K562 (cell line): ENCODE measurements around the gene UPK3A. TPM values are rescaled to one million over a fixed set of nuclear protein-coding genes. Genes with fewer than 3 reads are reported as not detected.

Experiments used
- ARNT ChIP-seq, 2 experiments: fragments of 450-650 bp; IDR thresholded peaks; 2 replicates each; pipeline ENCODE4 v1.6.1; 2016; ENCODE audit warnings: mild to moderate bottlenecking in 1 of 2
- BRD9 ChIP-seq: fragments of 450-650 bp; IDR thresholded peaks from 2 replicates; pipeline ENCODE4 v1.6.1; 2018; ENCODE audit warnings: low read depth; ENCODE audit not compliant: partially characterized antibody
- KLF16 ChIP-seq: IDR thresholded peaks from 2 replicates; pipeline ENCODE4 v1.6.1; 2016; ENCODE audit warnings: antibody characterized with exemption
- NCOA1 ChIP-seq: fragments of 450-650 bp; IDR thresholded peaks from 2 replicates; pipeline ENCODE4 v1.6.1; 2016; ENCODE audit warnings: low read depth
- NR2F6 ChIP-seq: fragments of 450-650 bp; formaldehyde crosslinking; IDR thresholded peaks from 2 replicates; pipeline ENCODE4 v1.4.0; 2020; ENCODE audit warnings: mild to moderate bottlenecking
- PHF20 ChIP-seq: fragments of 450-650 bp; IDR thresholded peaks from 2 replicates; pipeline ENCODE4 v1.6.1; 2018; ENCODE audit not compliant: partially characterized antibody
- PPARD ChIP-seq: fragments of 250-450 bp; sonication (Bioruptor Pico); IDR thresholded peaks from 2 replicates; pipeline ENCODE4 v1.8.0; 2022; ENCODE audit warnings: inconsistent platforms, mild to moderate bottlenecking, moderate library complexity
- PURB ChIP-seq: sonication (generic); formaldehyde crosslinking; IDR thresholded peaks from 2 replicates; pipeline ENCODE4 v1.9.0; 2021; ENCODE audit warnings: low read depth, mild to moderate bottlenecking, missing genetic modification reagents
- RB1 ChIP-seq: fragments of 450-650 bp; IDR thresholded peaks from 2 replicates; pipeline ENCODE4 v1.6.1; 2017; ENCODE audit warnings: low read depth, mild to moderate bottlenecking
- RNF2 ChIP-seq: sonication (generic); IDR thresholded peaks from 2 replicates; pipeline ENCODE4 v1.6.1; 2016
- SMAD3 ChIP-seq: fragments of 450-650 bp; formaldehyde crosslinking; conservative IDR thresholded peaks from 2 replicates; pipeline ENCODE4 v1.4.0; 2020; ENCODE audit warnings: mild to moderate bottlenecking
- SMARCA4 ChIP-seq: fragments of 450-650 bp; IDR thresholded peaks from 2 replicates; pipeline ENCODE4 v1.6.1; 2016
- TCF3 ChIP-seq: sonication (generic); formaldehyde crosslinking; IDR thresholded peaks from 2 replicates; pipeline ENCODE4 v1.4.0; 2020; ENCODE audit warnings: mild to moderate bottlenecking, missing genetic modification reagents
- YBX1 ChIP-seq: fragments of 450-650 bp; IDR thresholded peaks from 2 replicates; pipeline ENCODE4 v1.7.1; 2016; ENCODE audit warnings: mild to moderate bottlenecking
- polyA plus RNA-seq, 8 experiments: library from polyadenylated mRNA; depleted of rRNA in 4 of 8; stranded (reverse) in 5 of 8; unstranded in 3 of 8; fragments of >200 nt; fragmentation: Nextera tagmentation in 2 of 8; fragmentation: Illumina TruSeq in 1 of 8; extraction: Ambion mirVana in 2 of 8; extraction: Trizol in 1 of 8; gene quantifications; 2 replicates each; pipeline versions ENCODE4 v1.2.1 to v1.2.3, GENCODE V29; 2011 to 2014; ENCODE audit warnings: inconsistent platforms in 1 of 8, missing spikeins in 1 of 8
- total RNA-seq, 7 experiments: library from RNA; depleted of rRNA in 6 of 7; stranded (reverse); fragments of >200 nt in 6 of 7; fragmentation: Illumina TruSeq in 2 of 7; extraction: Trizol in 2 of 7; gene quantifications; 2 replicates each; pipeline versions ENCODE4 v1.2.1 to v1.2.3, GENCODE V29; 2011 to 2021; ENCODE audit warnings: low replicate concordance in 1 of 7
- TF ChIP-seq, protein P1 (sequence below): fragments of 450-650 bp; formaldehyde crosslinking; IDR thresholded peaks from 2 replicates; pipeline ENCODE4 v1.4.0; 2020; ENCODE audit warnings: mild to moderate bottlenecking, mixed read lengths
- TF ChIP-seq, protein P2 (sequence below), 2 experiments: IDR thresholded peaks; 2 replicates each; pipeline ENCODE4 v1.6.1; 2012; ENCODE audit warnings: improper control_type of control experiment in 2 of 2, low read depth in 2 of 2, low read length in 2 of 2, borderline replicate concordance in 1 of 2
- TF ChIP-seq, protein P3 (sequence below): sonication (generic); formaldehyde crosslinking; IDR thresholded peaks from 2 replicates; pipeline ENCODE4 v1.9.0; 2022; ENCODE audit warnings: mild to moderate bottlenecking, missing genetic modification reagents
- TF ChIP-seq, protein P4 (sequence below): fragments of 450-650 bp; IDR thresholded peaks from 2 replicates; pipeline ENCODE4 v1.6.1; 2018; ENCODE audit not compliant: partially characterized antibody
- TF ChIP-seq, protein P5 (sequence below): sonication (generic); formaldehyde crosslinking; IDR thresholded peaks from 2 replicates; pipeline ENCODE4 v1.8.1; 2023; ENCODE audit warnings: mild to moderate bottlenecking, missing genetic modification reagents

The UPK3A gene
- total and polyA plus RNA-seq, 9 of the 15 experiments (the other 6 are each of a cell fraction or from before 2014, with no cell fraction given): not detected

DNA sequence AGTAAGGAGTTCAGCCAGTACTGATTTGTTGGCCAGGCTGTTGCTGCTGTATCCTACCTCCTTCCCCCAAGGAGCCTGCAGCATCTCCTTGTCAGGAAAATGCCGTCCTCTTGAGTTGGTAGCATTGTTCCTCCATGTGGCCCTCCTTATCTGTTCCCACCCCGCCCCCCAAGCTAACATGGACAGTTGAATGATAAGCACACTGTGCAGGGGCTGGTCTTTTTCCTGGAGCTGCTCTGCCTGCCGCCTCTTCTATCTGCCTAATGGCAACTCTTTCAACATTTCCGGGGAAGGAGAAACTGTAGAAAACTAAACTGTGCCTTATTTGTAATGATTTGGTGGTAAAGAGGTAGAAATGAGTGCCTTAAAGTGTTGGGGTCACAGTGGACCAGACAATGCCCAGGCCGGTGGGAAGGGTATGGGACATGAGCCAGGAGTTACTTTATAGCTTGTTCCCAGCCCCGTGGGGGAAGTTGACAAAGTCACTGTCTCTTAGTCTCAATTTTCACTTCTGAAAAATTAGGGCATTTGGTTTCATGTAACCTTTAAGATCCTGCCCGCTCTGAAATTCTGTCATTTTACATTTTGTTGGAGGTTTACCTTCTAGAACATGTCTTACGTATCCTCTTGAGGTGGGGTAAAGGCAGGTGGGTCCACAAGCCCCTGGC, 29.4 kb downstream of the UPK3A start (continued):
- TF ChIP-seq, protein P1, sequence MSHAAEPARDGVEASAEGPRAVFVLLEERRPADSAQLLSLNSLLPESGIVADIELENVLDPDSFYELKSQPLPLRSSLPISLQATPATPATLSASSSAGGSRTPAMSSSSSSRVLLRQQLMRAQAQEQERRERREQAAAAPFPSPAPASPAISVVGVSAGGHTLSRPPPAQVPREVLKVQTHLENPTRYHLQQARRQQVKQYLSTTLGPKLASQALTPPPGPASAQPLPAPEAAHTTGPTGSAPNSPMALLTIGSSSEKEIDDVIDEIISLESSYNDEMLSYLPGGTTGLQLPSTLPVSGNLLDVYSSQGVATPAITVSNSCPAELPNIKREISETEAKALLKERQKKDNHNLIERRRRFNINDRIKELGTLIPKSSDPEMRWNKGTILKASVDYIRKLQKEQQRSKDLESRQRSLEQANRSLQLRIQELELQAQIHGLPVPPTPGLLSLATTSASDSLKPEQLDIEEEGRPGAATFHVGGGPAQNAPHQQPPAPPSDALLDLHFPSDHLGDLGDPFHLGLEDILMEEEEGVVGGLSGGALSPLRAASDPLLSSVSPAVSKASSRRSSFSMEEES: no peak
- TF ChIP-seq PPARD (no peak), SMARCA4 (peak; percentile 78), ARNT (IDR thresholded peaks at IDR 0.05) (0 out of 4 replicates have a peak, but pooled peaks of 1 of the 2 experiments have one; percentile 52), PHF20 (no peak), NR2F6 (CRISPR knock-in tag) (no peak), BRD9 (peak; percentile 21), SMAD3 (CRISPR knock-in tag) (0 out of 2 replicates have a peak, but pooled peaks have one; percentile 5), RB1 (no peak), NCOA1 (peak; percentile 70; the same call in 1 of the 2 replicates), RNF2 (peak; percentile 84), PURB (CRISPR knock-in tag) (no peak), YBX1 (no peak), KLF16 (peak; percentile 53; the same call in 1 of the 2 replicates), TCF3 (CRISPR knock-in tag) (peak; percentile 82)
- TF ChIP-seq, protein P2, sequence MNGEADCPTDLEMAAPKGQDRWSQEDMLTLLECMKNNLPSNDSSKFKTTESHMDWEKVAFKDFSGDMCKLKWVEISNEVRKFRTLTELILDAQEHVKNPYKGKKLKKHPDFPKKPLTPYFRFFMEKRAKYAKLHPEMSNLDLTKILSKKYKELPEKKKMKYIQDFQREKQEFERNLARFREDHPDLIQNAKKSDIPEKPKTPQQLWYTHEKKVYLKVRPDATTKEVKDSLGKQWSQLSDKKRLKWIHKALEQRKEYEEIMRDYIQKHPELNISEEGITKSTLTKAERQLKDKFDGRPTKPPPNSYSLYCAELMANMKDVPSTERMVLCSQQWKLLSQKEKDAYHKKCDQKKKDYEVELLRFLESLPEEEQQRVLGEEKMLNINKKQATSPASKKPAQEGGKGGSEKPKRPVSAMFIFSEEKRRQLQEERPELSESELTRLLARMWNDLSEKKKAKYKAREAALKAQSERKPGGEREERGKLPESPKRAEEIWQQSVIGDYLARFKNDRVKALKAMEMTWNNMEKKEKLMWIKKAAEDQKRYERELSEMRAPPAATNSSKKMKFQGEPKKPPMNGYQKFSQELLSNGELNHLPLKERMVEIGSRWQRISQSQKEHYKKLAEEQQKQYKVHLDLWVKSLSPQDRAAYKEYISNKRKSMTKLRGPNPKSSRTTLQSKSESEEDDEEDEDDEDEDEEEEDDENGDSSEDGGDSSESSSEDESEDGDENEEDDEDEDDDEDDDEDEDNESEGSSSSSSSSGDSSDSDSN (IDR thresholded peaks at IDR 0.05; ENCODE audit: borderline replicate concordance in 1 of 2, low read depth in 2 of 2, low read length in 2 of 2): 0 out of 4 replicates have a peak, but pooled peaks of 1 of the 2 experiments have one; percentile 29
- TF ChIP-seq, protein P3, sequence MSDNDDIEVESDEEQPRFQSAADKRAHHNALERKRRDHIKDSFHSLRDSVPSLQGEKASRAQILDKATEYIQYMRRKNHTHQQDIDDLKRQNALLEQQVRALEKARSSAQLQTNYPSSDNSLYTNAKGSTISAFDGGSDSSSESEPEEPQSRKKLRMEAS: peak; percentile 63
- TF ChIP-seq, protein P4, sequence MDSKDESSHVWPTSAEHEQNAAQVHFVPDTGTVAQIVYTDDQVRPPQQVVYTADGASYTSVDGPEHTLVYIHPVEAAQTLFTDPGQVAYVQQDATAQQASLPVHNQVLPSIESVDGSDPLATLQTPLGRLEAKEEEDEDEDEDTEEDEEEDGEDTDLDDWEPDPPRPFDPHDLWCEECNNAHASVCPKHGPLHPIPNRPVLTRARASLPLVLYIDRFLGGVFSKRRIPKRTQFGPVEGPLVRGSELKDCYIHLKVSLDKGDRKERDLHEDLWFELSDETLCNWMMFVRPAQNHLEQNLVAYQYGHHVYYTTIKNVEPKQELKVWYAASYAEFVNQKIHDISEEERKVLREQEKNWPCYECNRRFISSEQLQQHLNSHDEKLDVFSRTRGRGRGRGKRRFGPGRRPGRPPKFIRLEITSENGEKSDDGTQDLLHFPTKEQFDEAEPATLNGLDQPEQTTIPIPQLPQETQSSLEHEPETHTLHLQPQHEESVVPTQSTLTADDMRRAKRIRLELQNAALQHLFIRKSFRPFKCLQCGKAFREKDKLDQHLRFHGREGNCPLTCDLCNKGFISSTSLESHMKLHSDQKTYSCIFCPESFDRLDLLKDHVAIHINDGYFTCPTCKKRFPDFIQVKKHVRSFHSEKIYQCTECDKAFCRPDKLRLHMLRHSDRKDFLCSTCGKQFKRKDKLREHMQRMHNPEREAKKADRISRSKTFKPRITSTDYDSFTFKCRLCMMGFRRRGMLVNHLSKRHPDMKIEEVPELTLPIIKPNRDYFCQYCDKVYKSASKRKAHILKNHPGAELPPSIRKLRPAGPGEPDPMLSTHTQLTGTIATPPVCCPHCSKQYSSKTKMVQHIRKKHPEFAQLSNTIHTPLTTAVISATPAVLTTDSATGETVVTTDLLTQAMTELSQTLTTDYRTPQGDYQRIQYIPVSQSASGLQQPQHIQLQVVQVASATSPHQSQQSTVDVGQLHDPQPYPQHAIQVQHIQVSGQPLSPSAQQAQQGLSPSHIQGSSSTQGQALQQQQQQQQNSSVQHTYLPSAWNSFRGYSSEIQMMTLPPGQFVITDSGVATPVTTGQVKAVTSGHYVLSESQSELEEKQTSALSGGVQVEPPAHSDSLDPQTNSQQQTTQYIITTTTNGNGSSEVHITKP: peak; percentile 14
- TF ChIP-seq, protein P5, sequence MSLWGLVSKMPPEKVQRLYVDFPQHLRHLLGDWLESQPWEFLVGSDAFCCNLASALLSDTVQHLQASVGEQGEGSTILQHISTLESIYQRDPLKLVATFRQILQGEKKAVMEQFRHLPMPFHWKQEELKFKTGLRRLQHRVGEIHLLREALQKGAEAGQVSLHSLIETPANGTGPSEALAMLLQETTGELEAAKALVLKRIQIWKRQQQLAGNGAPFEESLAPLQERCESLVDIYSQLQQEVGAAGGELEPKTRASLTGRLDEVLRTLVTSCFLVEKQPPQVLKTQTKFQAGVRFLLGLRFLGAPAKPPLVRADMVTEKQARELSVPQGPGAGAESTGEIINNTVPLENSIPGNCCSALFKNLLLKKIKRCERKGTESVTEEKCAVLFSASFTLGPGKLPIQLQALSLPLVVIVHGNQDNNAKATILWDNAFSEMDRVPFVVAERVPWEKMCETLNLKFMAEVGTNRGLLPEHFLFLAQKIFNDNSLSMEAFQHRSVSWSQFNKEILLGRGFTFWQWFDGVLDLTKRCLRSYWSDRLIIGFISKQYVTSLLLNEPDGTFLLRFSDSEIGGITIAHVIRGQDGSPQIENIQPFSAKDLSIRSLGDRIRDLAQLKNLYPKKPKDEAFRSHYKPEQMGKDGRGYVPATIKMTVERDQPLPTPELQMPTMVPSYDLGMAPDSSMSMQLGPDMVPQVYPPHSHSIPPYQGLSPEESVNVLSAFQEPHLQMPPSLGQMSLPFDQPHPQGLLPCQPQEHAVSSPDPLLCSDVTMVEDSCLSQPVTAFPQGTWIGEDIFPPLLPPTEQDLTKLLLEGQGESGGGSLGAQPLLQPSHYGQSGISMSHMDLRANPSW (CRISPR knock-in tag): no peak
